ENCODE measurements around the gene HSPA6.

DNA sequence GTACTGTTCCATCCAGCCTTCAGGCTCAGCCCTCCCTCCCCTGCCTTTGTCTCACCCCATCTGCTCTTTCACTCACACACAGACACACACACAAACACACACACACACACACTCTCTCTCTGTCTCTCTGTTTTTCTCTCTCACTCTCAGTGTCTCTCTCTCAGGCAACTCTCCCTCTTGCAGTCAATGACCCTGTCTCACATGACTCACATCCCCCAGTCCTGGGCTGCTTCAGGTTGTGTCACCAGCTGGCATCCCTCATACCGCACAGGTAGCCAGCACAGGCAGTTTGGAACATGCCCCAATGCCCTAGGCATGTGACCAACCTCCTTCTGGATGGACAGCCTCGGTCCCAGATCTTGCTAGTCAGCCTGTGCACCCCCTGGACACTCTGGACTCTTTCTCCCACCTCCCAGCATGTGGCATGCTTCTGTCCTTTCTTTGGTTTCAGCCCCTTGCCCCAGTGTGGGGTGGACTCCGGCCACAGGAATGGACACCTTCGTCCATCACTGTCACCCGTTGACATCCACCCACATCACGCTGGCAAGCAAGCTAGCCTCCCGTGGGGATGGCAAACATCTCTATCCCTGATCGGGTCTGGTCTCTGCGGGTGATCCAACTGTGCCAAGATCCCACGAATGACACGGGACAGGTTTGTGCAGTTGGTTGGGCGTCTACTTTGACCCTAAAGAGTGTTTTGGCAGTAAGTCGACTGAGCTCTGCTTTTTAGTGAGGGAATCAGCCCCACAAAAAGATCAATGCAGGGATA lies 42.5 kb upstream of the HSPA6 start:
- TF ChIP-seq POLR2AphosphoS5 (IDR thresholded peaks at IDR 0.05) (no peak), POLR2A (IDR thresholded peaks at IDR 0.05) (no peak)
- TF ChIP-seq, protein P1, sequence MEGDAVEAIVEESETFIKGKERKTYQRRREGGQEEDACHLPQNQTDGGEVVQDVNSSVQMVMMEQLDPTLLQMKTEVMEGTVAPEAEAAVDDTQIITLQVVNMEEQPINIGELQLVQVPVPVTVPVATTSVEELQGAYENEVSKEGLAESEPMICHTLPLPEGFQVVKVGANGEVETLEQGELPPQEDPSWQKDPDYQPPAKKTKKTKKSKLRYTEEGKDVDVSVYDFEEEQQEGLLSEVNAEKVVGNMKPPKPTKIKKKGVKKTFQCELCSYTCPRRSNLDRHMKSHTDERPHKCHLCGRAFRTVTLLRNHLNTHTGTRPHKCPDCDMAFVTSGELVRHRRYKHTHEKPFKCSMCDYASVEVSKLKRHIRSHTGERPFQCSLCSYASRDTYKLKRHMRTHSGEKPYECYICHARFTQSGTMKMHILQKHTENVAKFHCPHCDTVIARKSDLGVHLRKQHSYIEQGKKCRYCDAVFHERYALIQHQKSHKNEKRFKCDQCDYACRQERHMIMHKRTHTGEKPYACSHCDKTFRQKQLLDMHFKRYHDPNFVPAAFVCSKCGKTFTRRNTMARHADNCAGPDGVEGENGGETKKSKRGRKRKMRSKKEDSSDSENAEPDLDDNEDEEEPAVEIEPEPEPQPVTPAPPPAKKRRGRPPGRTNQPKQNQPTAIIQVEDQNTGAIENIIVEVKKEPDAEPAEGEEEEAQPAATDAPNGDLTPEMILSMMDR (IDR thresholded peaks at IDR 0.05 in 8 of 11, conservative IDR thresholded peaks at IDR 0.05 in 3 of 11) = no peak

All from spleen (tissue), 7 donors.